ENCODE data around the gene MYLK3.
"Not testable (repeated sequence)": the region's sequence is repeated elsewhere in the genome, so short reads cannot be mapped to it uniquely, and the experiment has no call there.

Gene MYLK3

DNA sequence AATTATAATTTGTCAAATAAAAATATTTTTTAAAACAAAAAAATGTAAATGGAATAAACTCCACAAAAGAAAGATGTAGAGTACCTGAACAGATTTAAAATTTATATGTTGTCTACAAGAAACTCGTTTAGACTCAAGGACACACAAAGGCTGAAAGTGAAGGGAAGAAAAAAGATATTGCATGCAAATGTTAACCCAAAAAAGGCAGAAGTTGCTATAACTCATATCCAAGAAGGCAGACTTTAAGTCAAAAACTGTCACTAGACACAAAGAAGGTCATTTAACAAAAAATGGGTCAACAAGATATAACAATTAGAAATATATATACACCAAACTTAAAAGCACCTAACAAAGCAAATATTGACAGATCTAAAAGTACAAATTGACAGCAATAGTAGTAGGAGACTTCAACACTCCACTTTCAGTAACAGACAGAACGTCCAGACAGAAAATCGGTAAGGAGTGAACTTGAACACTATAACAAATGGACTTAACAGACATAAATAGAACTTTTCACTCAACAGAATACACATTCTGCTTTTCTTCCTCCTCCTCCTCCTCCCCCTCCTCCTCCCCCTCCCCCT, 40.8 kb upstream of the MYLK3 start:
- Histone ChIP-seq H3K36me3 (ENCODE audit: insufficient read depth, insufficient read length, low read length) (no peaks in the 10 kb centered on the region), H3K4me1 (ENCODE audit: insufficient read depth, insufficient read length) (no peaks in the 10 kb centered on the region), H3K27me3 (ENCODE audit: insufficient read depth, insufficient read length) (no peaks in the 10 kb centered on the region), H3K4me3 (ENCODE audit: insufficient read length, low read depth) (no peak overlapping the region), H3K9me3 (ENCODE audit: insufficient read depth, low read length) (peaks cover 20% of the 10 kb centered on the region), H3K9ac (ENCODE audit: insufficient read length, low read depth) (no peak overlapping the region)
- DNase-seq (ENCODE audit: low read depth, low spot score) = no peak
- TF ChIP-seq YY1 (IDR thresholded peaks at IDR 0.05; ENCODE audit: insufficient read depth, insufficient read length) = no peak
- no peak for TF ChIP-seq SUZ12 (IDR thresholded peaks at IDR 0.05; ENCODE audit: extremely low read depth, insufficient read depth, insufficient read length)
- no peak for TF ChIP-seq ZNF274 (IDR thresholded peaks at IDR 0.05; ENCODE audit: low read depth, low read length)

GRCh38 chr16:46787909-46788308, 39.8 kb upstream of the MYLK3 start:
- no peak for TF ChIP-seq ZNF274 (IDR thresholded peaks at IDR 0.05; ENCODE audit: low read depth, low read length)
- TF ChIP-seq YY1 (IDR thresholded peaks at IDR 0.05; ENCODE audit: insufficient read depth, insufficient read length) = no peak
- no peak for TF ChIP-seq SUZ12 (IDR thresholded peaks at IDR 0.05; ENCODE audit: extremely low read depth, insufficient read depth, insufficient read length)
- Histone ChIP-seq H3K27me3 (ENCODE audit: insufficient read depth, insufficient read length) (no peaks in the 10 kb centered on the region), H3K36me3 (ENCODE audit: insufficient read depth, insufficient read length, low read length) (no peaks in the 10 kb centered on the region), H3K4me3 (ENCODE audit: insufficient read length, low read depth) (no peak overlapping the region), H3K4me1 (ENCODE audit: insufficient read depth, insufficient read length) (no peaks in the 10 kb centered on the region), H3K9ac (ENCODE audit: insufficient read length, low read depth) (no peak overlapping the region), H3K9me3 (ENCODE audit: insufficient read depth, low read length) (peaks cover 15% of the 10 kb centered on the region; the same call in 1 of the 2 replicates)
- DNase-seq (ENCODE audit: low read depth, low spot score) = no peak

DNA sequence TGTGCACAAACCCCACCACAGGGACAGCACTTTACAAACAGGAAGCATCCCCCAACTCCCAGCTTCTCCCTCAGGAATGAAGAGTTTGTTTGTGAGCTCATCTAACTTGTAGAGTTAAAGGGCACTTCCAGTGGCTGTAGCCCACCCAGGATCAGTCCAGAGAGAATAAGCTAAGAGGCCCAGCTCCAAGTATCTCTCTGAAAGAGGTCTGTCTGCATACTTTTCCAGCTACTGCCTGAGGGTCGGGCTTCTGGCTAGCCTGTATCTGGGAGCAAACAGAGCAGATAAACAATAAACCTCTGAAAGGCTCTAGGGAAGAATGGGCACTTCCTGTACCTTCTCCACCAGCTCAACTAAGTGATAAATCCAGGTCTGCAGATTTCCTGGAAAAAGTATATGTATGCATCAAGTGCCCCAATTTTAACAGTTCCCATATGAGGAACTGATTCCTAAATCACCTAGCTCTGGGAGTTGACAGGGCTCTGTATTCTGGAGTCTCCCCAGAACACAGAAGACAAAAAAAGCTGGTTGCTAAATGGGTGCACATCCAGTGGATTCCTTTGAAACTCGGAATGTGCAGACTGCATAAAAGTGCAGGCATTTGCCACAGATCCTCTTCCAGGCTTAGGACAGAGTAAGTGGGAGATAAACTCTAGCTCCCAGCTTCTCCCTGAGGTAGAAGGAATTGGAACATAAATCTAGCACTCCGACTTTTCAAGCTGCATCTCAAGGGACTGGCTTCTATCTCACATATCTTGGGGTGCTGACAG, 37.1 kb upstream of the MYLK3 start:
- H3K9ac ChIP-seq (ENCODE audit: insufficient read length, low read depth) = no peak overlapping the region

GRCh38 chr16:46784569-46784968, 36.4 kb upstream of the MYLK3 start:
- H3K9me3 ChIP-seq (ENCODE audit: insufficient read depth, low read length) = peaks cover 11% of the 10 kb centered on the region; the same call in 1 of the 2 replicates
- DNase-seq (ENCODE audit: low read depth, low spot score); H3K27me3 ChIP-seq (ENCODE audit: insufficient read depth, insufficient read length); H3K4me1 ChIP-seq (ENCODE audit: insufficient read depth, insufficient read length); H3K9ac ChIP-seq (ENCODE audit: insufficient read length, low read depth); H3K4me3 ChIP-seq (ENCODE audit: insufficient read length, low read depth); H3K36me3 ChIP-seq (ENCODE audit: insufficient read depth, insufficient read length, low read length): not testable (repeated sequence)

More for the DNA sequence above, 37.1 kb upstream of the MYLK3 start:
- Histone ChIP-seq H3K36me3 (ENCODE audit: insufficient read depth, insufficient read length, low read length) (no peaks in the 10 kb centered on the region), H3K4me3 (ENCODE audit: insufficient read length, low read depth) (no peak overlapping the region), H3K27me3 (ENCODE audit: insufficient read depth, insufficient read length) (no peaks in the 10 kb centered on the region), H3K9me3 (ENCODE audit: insufficient read depth, low read length) (peaks cover 15% of the 10 kb centered on the region; the same call in 1 of the 2 replicates), H3K4me1 (ENCODE audit: insufficient read depth, insufficient read length) (no peaks in the 10 kb centered on the region)
- DNase-seq (ENCODE audit: low read depth, low spot score) = peak; percentile 44
- TF ChIP-seq ZNF274 (IDR thresholded peaks at IDR 0.05; ENCODE audit: low read depth, low read length) (no peak), YY1 (IDR thresholded peaks at IDR 0.05; ENCODE audit: insufficient read depth, insufficient read length) (no peak), SUZ12 (IDR thresholded peaks at IDR 0.05; ENCODE audit: extremely low read depth, insufficient read depth, insufficient read length) (no peak)

DNA sequence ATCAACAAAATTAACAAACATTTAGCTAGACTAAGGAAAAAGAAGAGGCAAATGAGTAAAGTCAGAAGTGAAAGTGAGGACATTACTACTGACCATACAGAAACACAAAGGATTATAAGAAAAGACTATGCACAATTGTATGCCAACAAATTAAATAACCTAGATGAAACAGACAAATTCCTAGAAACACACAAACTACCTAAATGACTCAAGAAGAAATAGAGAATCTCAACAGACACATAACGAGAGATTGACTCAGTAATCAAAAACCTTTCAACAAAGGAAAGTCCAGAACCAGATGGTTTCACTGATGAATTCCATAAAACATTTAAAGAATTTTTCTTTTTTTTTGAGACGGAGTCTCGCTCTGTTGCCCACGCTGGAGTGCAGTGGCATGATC, 35.7 kb upstream of the MYLK3 start:
- Histone ChIP-seq H3K4me1 (ENCODE audit: insufficient read depth, insufficient read length) (no peaks in the 10 kb centered on the region), H3K27me3 (ENCODE audit: insufficient read depth, insufficient read length) (no peaks in the 10 kb centered on the region), H3K36me3 (ENCODE audit: insufficient read depth, insufficient read length, low read length) (no peaks in the 10 kb centered on the region), H3K4me3 (ENCODE audit: insufficient read length, low read depth) (no peak overlapping the region), H3K9ac (ENCODE audit: insufficient read length, low read depth) (no peak overlapping the region), H3K9me3 (ENCODE audit: insufficient read depth, low read length) (peaks cover 14% of the 10 kb centered on the region)
- no peak for DNase-seq (ENCODE audit: low read depth, low spot score)
- no peak for TF ChIP-seq YY1 (IDR thresholded peaks at IDR 0.05; ENCODE audit: insufficient read depth, insufficient read length)
- TF ChIP-seq SUZ12 (IDR thresholded peaks at IDR 0.05; ENCODE audit: extremely low read depth, insufficient read depth, insufficient read length) = no peak

- no peak overlapping the region for H3K4me3 ChIP-seq (ENCODE audit: insufficient read length, low read depth)
- no peak for TF ChIP-seq YY1 (IDR thresholded peaks at IDR 0.05; ENCODE audit: insufficient read depth, insufficient read length)
- no peak for TF ChIP-seq ZNF274 (IDR thresholded peaks at IDR 0.05; ENCODE audit: low read depth, low read length)
- no peak for TF ChIP-seq SUZ12 (IDR thresholded peaks at IDR 0.05; ENCODE audit: extremely low read depth, insufficient read depth, insufficient read length)
- H3K9me3 ChIP-seq (ENCODE audit: insufficient read depth, low read length) = peaks cover 26% of the 10 kb centered on the region
- DNase-seq (ENCODE audit: low read depth, low spot score) = no peak
- H3K9ac ChIP-seq (ENCODE audit: insufficient read length, low read depth) = no peak overlapping the region
- H3K4me1 ChIP-seq (ENCODE audit: insufficient read depth, insufficient read length) = no peaks in the 10 kb centered on the region
- H3K27me3 ChIP-seq (ENCODE audit: insufficient read depth, insufficient read length) = no peaks in the 10 kb centered on the region
- H3K36me3 ChIP-seq (ENCODE audit: insufficient read depth, insufficient read length, low read length) = no peaks in the 10 kb centered on the region
These were observed 34.2 kb upstream of the MYLK3 start for GRCh38 chr16:46782320-46782719.

- peaks cover 16% of the 10 kb centered on the region for H3K9me3 ChIP-seq (ENCODE audit: insufficient read depth, low read length)
- H3K27me3 ChIP-seq (ENCODE audit: insufficient read depth, insufficient read length) = peaks cover under 1% of the 10 kb centered on the region
- H3K4me3 ChIP-seq (ENCODE audit: insufficient read length, low read depth) = no peak overlapping the region
- H3K9ac ChIP-seq (ENCODE audit: insufficient read length, low read depth) = no peak overlapping the region
- no peaks in the 10 kb centered on the region for H3K36me3 ChIP-seq (ENCODE audit: insufficient read depth, insufficient read length, low read length)
- TF ChIP-seq YY1 (IDR thresholded peaks at IDR 0.05; ENCODE audit: insufficient read depth, insufficient read length) (no peak), SUZ12 (IDR thresholded peaks at IDR 0.05; ENCODE audit: extremely low read depth, insufficient read depth, insufficient read length) (no peak), ZNF274 (IDR thresholded peaks at IDR 0.05; ENCODE audit: low read depth, low read length) (no peak)
- no peak for DNase-seq (ENCODE audit: low read depth, low spot score)
- no peaks in the 10 kb centered on the region for H3K4me1 ChIP-seq (ENCODE audit: insufficient read depth, insufficient read length)
These were observed 29.7 kb upstream of the MYLK3 start for GRCh38 chr16:46777804-46778203.

Measured in NT2/D1 (cell line).